Measurements from ENCODE around the gene BARX1. TPM values are rescaled to one million over a fixed set of nuclear protein-coding genes. Genes with fewer than 3 reads are reported as not detected.

Gene BARX1
- total RNA-seq, 1 donor from 2014 or later = not detected

DNA sequence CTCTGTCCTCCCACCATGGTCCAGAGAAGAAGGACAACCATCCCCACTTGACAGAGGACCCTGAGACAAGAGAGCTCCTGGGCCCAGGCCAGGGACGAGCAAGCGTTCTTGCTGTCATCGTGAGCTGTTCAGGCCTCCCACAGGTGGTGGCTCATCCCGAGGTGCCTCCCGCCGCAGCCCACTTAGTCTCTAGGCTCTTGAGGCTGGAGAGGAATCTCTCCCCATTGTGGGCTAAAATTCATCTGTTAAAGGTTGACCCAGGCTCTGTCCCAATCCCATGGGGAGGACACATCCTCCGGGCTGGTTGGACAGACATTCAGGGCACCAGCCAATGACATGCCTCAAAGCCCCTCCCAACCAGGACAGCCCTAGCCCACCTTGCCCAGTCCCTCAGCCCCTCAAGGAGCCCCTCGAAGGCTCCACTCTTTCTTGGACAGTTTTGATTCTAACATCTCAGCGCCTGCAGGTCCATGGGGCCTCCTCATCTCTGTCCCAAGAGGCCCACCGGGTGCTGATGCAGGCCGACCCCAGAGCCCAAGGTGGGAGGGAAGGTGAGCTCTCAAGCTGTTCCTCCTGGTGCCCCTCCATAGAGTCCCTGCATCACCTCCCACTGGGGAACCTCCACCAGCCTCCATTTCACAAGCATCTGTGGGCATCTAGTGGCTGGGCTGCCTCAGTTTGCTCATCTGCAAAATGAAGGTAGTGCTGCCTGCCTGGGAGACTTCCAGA lies 52.9 kb downstream of the BARX1 start:
- intact Hi-C loops (cut with micrococcal nuclease) = no loop called here

Other genes with a start within 250 kb of the BARX1 start
- 5.2 and 5.3 TPM in 2 replicates for gene PTPDC1, start 129.1 kb upstream of the BARX1 start, total RNA-seq

Data from T-helper 2 cell treated with Interferon-gamma antibody and Interleukin-4, amounts not matched to agents 100 ng/mL and 5 ng/mL, for 36 hours (primary cell).